CD4-positive, alpha-beta T cell treated with Interleukin-15 for 4 hours (primary cell): ENCODE measurements around the gene PPP3CA.
"Not testable (repeated sequence)": the region's sequence is repeated elsewhere in the genome, so short reads cannot be mapped to it uniquely, and the experiment has no call there.

Source experiments
- DNase-seq: peaks from one replicate; pipeline ENCODE4 v3.0.0-alpha.2; 2020; ENCODE audit warnings: low spot score

The PPP3CA gene

GRCh38 chr4:101141230-101141629 lies 206.1 kb downstream of the PPP3CA start:
- no peak for DNase-seq

GRCh38 chr4:101140228-101140627 lies 207.1 kb downstream of the PPP3CA start:
- no peak for DNase-seq

- no peak for DNase-seq
Measured at GRCh38 chr4:101136373-101137370, 210.7 kb downstream of the PPP3CA start.

DNA sequence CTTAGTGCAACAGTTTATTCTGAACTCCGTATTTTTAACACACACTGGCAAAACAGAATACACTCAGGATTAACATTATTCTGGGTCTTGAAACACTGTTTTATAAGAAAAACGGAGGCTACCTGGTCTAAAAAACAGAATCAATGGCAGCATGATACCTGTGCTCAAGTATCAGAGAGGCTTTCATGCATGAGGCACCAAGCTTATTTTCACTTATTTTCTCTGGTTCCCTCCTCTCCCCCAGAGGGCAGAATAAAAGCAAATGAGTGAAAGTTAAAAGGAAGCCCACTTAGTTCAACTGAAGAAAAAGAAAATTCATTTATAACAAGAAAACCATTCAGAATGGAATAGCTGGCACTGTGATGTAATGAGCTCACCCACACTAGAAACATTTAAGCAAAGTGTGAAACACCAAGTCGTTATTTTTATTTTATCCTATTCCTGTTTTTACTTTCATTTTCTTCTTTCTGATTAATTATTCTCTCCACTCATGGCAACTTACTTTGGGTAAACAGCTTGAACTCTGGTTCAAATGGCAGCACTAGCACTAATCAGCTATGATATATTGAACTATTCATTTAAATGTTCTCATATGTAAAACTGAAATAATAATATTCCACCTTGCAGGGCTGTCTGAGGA lies 211.8 kb downstream of the PPP3CA start:
- no peak for DNase-seq

GRCh38 chr4:101131058-101131457 lies 216.3 kb downstream of the PPP3CA start:
- DNase-seq, result not testable (repeated sequence)

DNA sequence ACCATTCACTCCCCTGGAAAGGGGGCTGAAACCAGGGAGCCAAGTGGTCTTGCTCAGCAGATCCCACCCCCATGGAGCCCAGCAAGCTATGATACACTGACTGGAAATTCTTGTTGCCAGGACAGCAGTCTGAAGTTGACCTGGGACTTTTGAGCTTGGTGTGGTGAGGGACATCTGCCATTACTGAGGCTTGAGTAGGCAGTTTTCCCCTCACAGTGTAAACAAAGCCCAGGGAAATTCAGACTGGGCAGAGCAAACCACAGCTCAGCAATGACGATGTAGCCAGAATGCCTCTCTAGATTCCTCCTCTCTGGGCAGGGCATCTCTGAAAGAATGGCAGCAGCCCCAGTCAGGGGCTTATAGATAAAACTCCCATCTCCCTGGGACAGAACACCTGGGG lies 218.4 kb downstream of the PPP3CA start:
- DNase-seq, result not testable (repeated sequence)

- DNase-seq, result no peak
Measured at GRCh38 chr4:101128473-101128872, 218.9 kb downstream of the PPP3CA start.

GRCh38 chr4:101127176-101127790 lies 220.0 kb downstream of the PPP3CA start:
- no peak for DNase-seq

GRCh38 chr4:101126059-101126458 lies 221.3 kb downstream of the PPP3CA start:
- DNase-seq, result no peak

DNA sequence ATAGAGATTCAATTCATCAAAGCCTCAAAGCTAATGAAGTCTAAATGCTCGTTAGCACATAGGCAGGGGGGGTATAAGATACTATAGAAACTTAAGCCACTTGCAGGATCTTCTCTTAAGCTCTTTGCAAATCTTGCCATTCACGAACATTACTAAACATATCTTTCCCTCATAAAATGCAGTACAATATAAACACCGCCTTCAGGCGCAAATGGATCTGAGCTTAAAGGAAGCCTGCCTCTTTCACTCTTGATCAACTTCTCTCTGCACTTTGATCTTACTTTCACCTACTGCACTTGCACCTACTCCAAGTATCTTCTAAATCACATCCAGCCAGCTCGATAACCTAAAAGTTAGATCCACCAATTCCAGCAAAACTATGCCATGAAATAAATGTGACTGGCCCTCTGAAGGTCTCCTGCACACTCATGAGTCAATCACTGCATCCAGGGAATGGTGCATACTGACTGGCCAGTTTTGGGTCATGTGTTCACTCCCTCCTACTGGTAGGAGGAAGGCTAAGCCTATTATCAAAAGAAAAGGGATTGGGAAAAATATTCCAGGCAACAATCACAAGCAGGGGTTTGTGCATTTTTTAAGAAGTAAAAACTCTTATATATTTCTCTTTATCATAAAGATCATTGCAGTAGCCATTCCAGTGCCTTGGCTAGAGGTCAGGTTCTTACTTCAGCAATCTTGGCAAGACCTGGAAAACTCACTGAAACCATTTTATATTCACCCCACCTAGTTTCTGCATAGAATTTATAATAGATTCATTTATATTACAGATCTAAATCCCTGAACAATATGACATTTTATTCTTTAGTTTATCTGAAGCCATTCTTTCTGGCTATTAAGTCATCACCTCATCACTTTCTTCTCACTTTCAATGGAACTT lies 222.0 kb downstream of the PPP3CA start:
- no peak for DNase-seq

DNA sequence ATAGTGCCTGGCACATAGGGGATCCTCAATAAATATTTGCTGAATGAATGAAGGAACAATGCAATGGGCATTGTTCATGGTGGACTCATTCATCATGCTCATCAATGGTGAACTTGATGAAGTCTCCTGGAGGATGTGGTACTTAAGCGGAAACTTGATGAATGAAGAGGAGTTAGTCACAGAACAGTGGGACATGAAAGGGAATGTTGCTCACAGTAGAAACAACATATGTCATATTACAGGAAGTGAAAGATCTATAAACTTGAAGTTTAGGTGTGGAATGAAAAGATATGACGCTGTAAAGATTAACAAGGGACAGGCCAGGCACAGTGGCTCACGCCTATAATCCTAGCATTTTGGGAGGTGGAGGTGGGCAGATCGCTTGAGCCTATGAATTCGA lies 224.1 kb downstream of the PPP3CA start:
- no peak for DNase-seq

DNA sequence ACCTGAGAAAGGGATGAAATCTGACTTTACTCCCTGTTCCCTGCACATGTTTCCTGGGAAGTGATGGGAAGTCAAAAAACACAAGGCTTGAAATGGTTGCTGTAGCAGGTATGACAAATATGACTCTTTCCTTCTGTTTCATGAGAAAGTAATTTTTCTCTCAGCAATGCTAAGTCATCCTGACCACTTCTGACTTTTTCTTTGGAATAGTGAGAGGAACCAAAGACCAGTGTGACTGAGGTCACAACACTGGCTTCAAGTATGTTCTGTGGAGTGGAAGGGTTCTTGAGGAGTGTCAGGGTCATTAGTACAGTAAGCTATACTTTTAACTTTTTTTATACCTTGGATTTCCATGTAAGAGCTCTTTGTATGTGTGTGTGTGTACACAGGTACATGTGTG lies 225.3 kb downstream of the PPP3CA start:
- DNase-seq, result no peak

DNA sequence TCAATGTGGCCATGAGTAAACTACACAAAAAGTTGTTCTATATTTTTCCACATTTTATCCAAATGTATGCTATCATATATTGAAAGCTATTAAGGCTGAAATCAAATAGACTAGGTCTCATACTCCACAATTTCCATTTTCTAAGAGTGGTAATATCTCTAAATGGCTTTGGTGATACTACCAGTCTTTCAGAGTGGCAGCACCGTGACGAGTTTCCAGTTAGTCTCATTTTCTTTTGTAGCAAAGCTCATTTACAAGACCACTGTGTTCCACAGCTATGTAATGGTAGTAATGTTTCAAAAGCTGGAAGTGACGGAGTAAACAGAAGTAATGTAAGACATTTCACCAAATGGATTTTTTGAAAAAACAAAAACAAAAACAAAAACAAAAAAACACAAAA lies 228.2 kb downstream of the PPP3CA start:
- DNase-seq, result no peak

DNA sequence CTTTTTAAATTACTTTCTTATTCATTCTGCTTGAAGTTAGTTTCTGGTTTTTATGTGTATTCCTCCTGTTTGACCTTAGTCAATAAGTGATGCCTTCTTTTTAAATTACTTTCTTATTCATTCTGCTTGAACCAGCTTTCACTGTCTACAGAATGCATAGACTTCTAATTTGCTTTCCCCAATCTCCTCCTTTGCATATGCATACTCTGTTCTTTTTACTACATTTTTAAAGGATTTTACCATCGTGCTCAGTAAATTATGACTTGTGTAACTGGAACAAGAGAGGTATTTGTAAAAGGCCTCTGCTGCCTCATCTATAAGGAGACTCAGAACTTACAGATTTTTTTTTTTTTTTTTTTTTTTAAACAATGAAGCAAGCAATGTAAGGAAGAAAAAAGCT lies 228.7 kb downstream of the PPP3CA start:
- DNase-seq, result no peak

DNA sequence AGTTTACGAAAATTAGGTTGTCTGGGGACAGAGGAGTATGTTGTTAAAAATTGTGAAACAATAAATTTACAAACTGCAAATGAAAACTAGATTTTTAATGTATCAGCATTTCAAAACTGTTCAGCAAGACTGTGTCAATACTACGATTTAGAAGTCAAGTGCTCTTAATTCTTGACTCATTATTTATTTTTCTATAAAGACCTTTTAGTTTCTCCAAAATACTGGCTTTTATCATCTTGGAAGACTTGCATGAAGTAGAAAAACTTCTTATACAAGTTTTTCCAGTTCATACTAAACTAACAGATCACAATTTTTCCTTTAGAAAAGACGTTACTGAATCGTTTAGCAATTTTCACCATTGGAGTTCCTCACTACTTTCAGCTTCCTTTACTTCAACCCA lies 231.4 kb downstream of the PPP3CA start:
- DNase-seq, result no peak

- DNase-seq, result no peak
Measured at GRCh38 chr4:101114936-101115372, 232.4 kb downstream of the PPP3CA start.

- DNase-seq, result no peak
Measured at GRCh38 chr4:101104312-101105052, 242.8 kb downstream of the PPP3CA start.

- peak; percentile 4 for DNase-seq
Measured at GRCh38 chr4:101103381-101104142, 243.8 kb downstream of the PPP3CA start.

GRCh38 chr4:101102114-101102742 lies 245.1 kb downstream of the PPP3CA start:
- DNase-seq, result no peak

DNA sequence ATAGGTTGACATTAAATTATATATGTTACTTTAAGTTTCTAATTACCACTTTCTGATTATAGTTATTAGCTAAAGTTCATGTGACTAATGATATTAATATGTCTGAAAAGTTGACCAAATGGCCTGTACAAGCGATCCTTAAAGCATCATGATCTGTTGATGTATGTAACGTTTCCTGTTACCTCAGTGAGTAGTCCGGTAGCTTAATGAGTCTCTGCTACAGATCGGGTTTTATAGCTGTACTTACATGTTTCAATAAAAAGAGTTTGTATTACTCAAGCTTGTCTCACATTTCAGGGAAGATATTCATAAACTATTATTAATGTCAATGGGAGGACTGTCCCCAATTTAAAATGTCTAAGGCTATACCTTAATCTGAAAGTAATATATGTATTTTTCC lies 246.3 kb downstream of the PPP3CA start:
- DNase-seq, result no peak
